OCI-LY1 (cell line): Measurements from ENCODE around the gene MAPK13.

Experiments
- H2AFZ ChIP-seq: fragments of 200-600 bp; sonication (generic), shearing (Covaris generic); 2 replicates; pipeline ENCODE4 v1.6.0; 2014; ENCODE audit warnings: antibody characterized with exemption, mild to moderate bottlenecking, low read length
- H3F3A ChIP-seq: fragments of 200-600 bp; sonication (generic), shearing (Covaris generic); 2 replicates; pipeline ENCODE4 v1.6.0; 2014; ENCODE audit warnings: mild to moderate bottlenecking, antibody characterized with exemption, low read length, moderate library complexity; ENCODE audit not compliant: insufficient read depth
- H3K27ac ChIP-seq: fragments of 200-600 bp; sonication (generic); 2 replicates; pipeline ENCODE4 v1.5.1; 2014; ENCODE audit warnings: low read length, mixed run types, mild to moderate bottlenecking, low read depth; ENCODE audit not compliant: poor library complexity, severe bottlenecking
- H3K27me3 ChIP-seq: fragments of 200-600 bp; sonication (generic); 2 replicates; pipeline ENCODE4 v1.6.0; 2014; ENCODE audit warnings: antibody characterized with exemption, mild to moderate bottlenecking, low read length, moderate library complexity; ENCODE audit not compliant: insufficient read depth
- H3K36me3 ChIP-seq: fragments of 200-600 bp; sonication (generic); 2 replicates; pipeline ENCODE4 v1.6.1; 2014; ENCODE audit warnings: mild to moderate bottlenecking, antibody characterized with exemption, low read length, moderate library complexity, mixed read lengths; ENCODE audit not compliant: insufficient read depth
- H3K4me1 ChIP-seq: fragments of 200-600 bp; sonication (generic); 2 replicates; pipeline ENCODE4 v1.5.1; 2014; ENCODE audit warnings: mild to moderate bottlenecking, low read length, moderate library complexity; ENCODE audit not compliant: insufficient read depth, severe bottlenecking
- H3K4me2 ChIP-seq: fragments of 200-600 bp; sonication (generic), shearing (Covaris generic); 2 replicates; pipeline ENCODE4 v1.6.1; 2014; ENCODE audit warnings: low read length
- H3K4me3 ChIP-seq: fragments of 200-600 bp; sonication (generic); 2 replicates; pipeline ENCODE4 v1.5.1; 2014; ENCODE audit warnings: low read length, low read depth, mild to moderate bottlenecking, mixed read lengths; ENCODE audit not compliant: poor library complexity, severe bottlenecking
- H3K79me2 ChIP-seq: fragments of 200-600 bp; shearing (Covaris generic); 2 replicates; pipeline ENCODE4 v1.6.1; 2016; ENCODE audit warnings: mixed run types, low read length, mixed read lengths; ENCODE audit not compliant: insufficient read depth
- H3K9ac ChIP-seq: fragments of 200-600 bp; sonication (generic), shearing (Covaris generic); 2 replicates; pipeline ENCODE4 v1.6.1; 2014; ENCODE audit warnings: mild to moderate bottlenecking, low read length, mixed read lengths
- H3K9me2 ChIP-seq: fragments of 200-600 bp; sonication (generic), shearing (Covaris generic); 2 replicates; pipeline ENCODE4 v1.6.1; 2014; ENCODE audit warnings: low read depth, mild to moderate bottlenecking, low read length, mixed read lengths
- H3K9me3 ChIP-seq: fragments of 200-600 bp; shearing (Covaris generic); 2 replicates; pipeline ENCODE4 v1.6.1; 2014; ENCODE audit warnings: low read length, mixed read lengths
- H4K20me1 ChIP-seq: fragments of 200-600 bp; sonication (generic), shearing (Covaris generic); 2 replicates; pipeline ENCODE4 v1.6.0; 2016; ENCODE audit warnings: mild to moderate bottlenecking, low read length; ENCODE audit not compliant: insufficient read depth
- CTCF ChIP-seq: fragments of 200-600 bp; sonication (generic), shearing (Covaris generic); IDR thresholded peaks from 2 replicates; pipeline ENCODE4 v1.5.1; 2017; ENCODE audit warnings: mild to moderate bottlenecking, antibody characterized with exemption, low read length, moderate library complexity, mixed read lengths
- EZH2 ChIP-seq: fragments of 200-600 bp; sonication (generic), shearing (Covaris generic); IDR thresholded peaks from 2 replicates; pipeline ENCODE4 v1.8.0; 2017; ENCODE audit warnings: borderline replicate concordance, mixed run types, mild to moderate bottlenecking, antibody characterized with exemption, low read length, moderate library complexity, mixed read lengths

The MAPK13 gene

GRCh38 chr6:36099869-36100483 is 30.3 kb upstream of the MAPK13 start:
- no peaks in the 10 kb centered on the region for H3K27me3 ChIP-seq
- H4K20me1 ChIP-seq = no peaks in the 10 kb centered on the region
- TF ChIP-seq CTCF = no peak
- TF ChIP-seq EZH2 = no peak
- H3K4me2 ChIP-seq = no peak overlapping the region
- no peak overlapping the region for H3K4me3 ChIP-seq
- no peak overlapping the region for H3K9ac ChIP-seq
- H3K79me2 ChIP-seq = no peaks in the 10 kb centered on the region
- no peaks in the 10 kb centered on the region for H3K9me2 ChIP-seq
- H2AFZ ChIP-seq = no peak overlapping the region
- H3K36me3 ChIP-seq = peaks cover 50% of the 10 kb centered on the region; the same call in 1 of the 2 replicates
- peaks cover 14% of the 10 kb centered on the region for H3K4me1 ChIP-seq
- no peak overlapping the region for H3K27ac ChIP-seq
- no peaks in the 10 kb centered on the region for H3F3A ChIP-seq
- no peaks in the 10 kb centered on the region for H3K9me3 ChIP-seq

GRCh38 chr6:36101691-36102090 is 28.6 kb upstream of the MAPK13 start:
- Histone ChIP-seq H3K79me2 (no peaks in the 10 kb centered on the region), H3K27ac (no peak overlapping the region), H3K4me2 (no peak overlapping the region), H3F3A (no peaks in the 10 kb centered on the region), H3K4me3 (no peak overlapping the region), H3K27me3 (no peaks in the 10 kb centered on the region), H2AFZ (no peak overlapping the region), H3K9me2 (no peaks in the 10 kb centered on the region), H3K9me3 (no peaks in the 10 kb centered on the region), H3K36me3 (peaks cover 52% of the 10 kb centered on the region; the same call in 1 of the 2 replicates), H4K20me1 (no peaks in the 10 kb centered on the region), H3K9ac (no peak overlapping the region), H3K4me1 (peaks cover 11% of the 10 kb centered on the region)
- no peak for TF ChIP-seq EZH2
- TF ChIP-seq CTCF = no peak

- Histone ChIP-seq H3K27ac (no peak overlapping the region), H3K4me3 (no peak overlapping the region), H3K79me2 (no peaks in the 10 kb centered on the region), H3K36me3 (peaks cover 52% of the 10 kb centered on the region; the same call in 1 of the 2 replicates), H3K9me3 (no peaks in the 10 kb centered on the region), H4K20me1 (no peaks in the 10 kb centered on the region), H2AFZ (no peak overlapping the region), H3K9ac (no peak overlapping the region), H3K4me1 (peaks cover 14% of the 10 kb centered on the region), H3K9me2 (no peaks in the 10 kb centered on the region), H3K27me3 (no peaks in the 10 kb centered on the region), H3F3A (no peaks in the 10 kb centered on the region), H3K4me2 (no peak overlapping the region)
- TF ChIP-seq CTCF = no peak
- no peak for TF ChIP-seq EZH2
These were observed 27.5 kb upstream of the MAPK13 start for GRCh38 chr6:36102853-36103252.
